Neutrophil (primary cell): ENCODE results near the gene RHBDD1.

Source experiments
- H3K27ac ChIP-seq: fragments of 200-600 bp; sonication (generic); 2 replicates; pipeline ENCODE4 v1.5.1; 2016; ENCODE audit warnings: mild to moderate bottlenecking, moderate library complexity
- H3K27me3 ChIP-seq: fragments of 200-600 bp; sonication (generic); 2 replicates; pipeline ENCODE4 v1.6.0; 2016; ENCODE audit warnings: mild to moderate bottlenecking
- H3K36me3 ChIP-seq: fragments of 200-600 bp; sonication (generic); 2 replicates; pipeline ENCODE4 v1.5.1; 2017
- H3K4me1 ChIP-seq, 2 experiments: fragments of 200-600 bp in 1 of 2; sonication (generic) in 1 of 2; 1 replicate in 1 of 2; 2 replicates in 1 of 2; pipeline versions ENCODE4 v1.5.1 to v1.6.1; 2013 to 2016; ENCODE audit warnings: low read depth in 1 of 2, low read length in 1 of 2, mild to moderate bottlenecking in 1 of 2, moderate library complexity in 1 of 2; ENCODE audit not compliant: control insufficient read depth in 1 of 2, insufficient read depth in 1 of 2
- H3K4me3 ChIP-seq, 2 experiments: fragments of 200-600 bp in 1 of 2; sonication (generic) in 1 of 2; 1 replicate in 1 of 2; 2 replicates in 1 of 2; pipeline ENCODE4 v1.5.1; 2013 to 2016; ENCODE audit warnings: low read depth in 1 of 2, low read length in 1 of 2, mild to moderate bottlenecking in 1 of 2, moderate library complexity in 1 of 2
- H3K9me3 ChIP-seq: fragments of 200-600 bp; sonication (generic); 2 replicates; pipeline ENCODE4 v1.5.1; 2016
- CTCF ChIP-seq: fragments of 200-600 bp; sonication (generic); IDR thresholded peaks from 2 replicates; pipeline ENCODE4 v1.5.1; 2016; ENCODE audit warnings: antibody characterized with exemption

RHBDD1 gene

DNA sequence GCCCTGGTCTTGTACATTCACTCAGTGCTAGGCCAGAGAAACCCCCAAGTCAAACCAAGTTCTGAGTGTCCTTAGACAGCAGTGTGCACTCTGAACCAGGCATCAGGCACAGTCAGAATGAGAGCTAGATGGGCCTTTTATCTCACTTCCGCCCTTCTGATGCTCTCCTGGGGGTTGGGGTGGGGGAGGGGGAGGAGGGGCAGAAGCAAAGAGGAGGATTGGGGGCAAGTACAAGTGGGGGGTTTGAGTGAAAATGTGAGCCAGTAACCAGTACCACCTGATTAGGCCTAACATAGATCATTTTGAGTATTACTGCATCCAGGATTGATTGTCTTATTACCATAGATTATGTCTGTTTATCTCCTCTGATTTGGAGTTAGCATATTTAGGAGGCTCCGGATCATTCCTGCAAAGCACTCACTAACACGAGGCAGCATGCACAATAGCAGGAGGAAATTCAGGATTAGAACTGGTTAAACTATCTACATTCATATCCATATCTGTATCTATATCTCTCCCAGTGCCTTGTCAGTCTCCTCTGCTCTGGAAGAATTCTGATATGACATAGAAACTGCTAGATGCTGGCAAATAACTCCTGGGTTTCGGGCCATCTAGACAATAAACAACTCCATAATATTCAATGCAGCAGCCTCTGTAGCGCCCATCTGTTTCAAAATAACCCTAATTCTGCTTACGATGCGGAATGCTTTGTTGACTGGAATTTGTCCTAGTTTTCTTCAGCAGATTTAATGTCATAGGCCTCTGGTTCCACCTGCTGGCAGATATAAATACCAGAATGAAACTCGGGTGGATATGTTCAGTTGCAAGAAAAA lies 149.1 kb downstream of the RHBDD1 start:
- no peaks in the 10 kb centered on the region for H3K36me3 ChIP-seq
- no peaks in the 10 kb centered on the region for H3K4me1 ChIP-seq
- H3K27me3 ChIP-seq = no peaks in the 10 kb centered on the region
- no peak for TF ChIP-seq CTCF
- H3K4me3 ChIP-seq = no peak overlapping the region
- no peak overlapping the region for H3K27ac ChIP-seq
- H3K9me3 ChIP-seq = no peaks in the 10 kb centered on the region

- Histone ChIP-seq H3K36me3 (no peaks in the 10 kb centered on the region), H3K4me3 (no peak overlapping the region), H3K27me3 (no peaks in the 10 kb centered on the region), H3K4me1 (no peaks in the 10 kb centered on the region), H3K9me3 (no peaks in the 10 kb centered on the region), H3K27ac (no peak overlapping the region)
- TF ChIP-seq CTCF = no peak
Observed at GRCh38 chr2:226985583-226985946, 149.7 kb downstream of the RHBDD1 start.

- no peak overlapping the region for H3K27ac ChIP-seq
- H3K36me3 ChIP-seq = peaks cover 10% of the 10 kb centered on the region
- TF ChIP-seq CTCF = no peak
- no peaks in the 10 kb centered on the region for H3K9me3 ChIP-seq
- no peaks in the 10 kb centered on the region for H3K27me3 ChIP-seq
- H3K4me1 ChIP-seq = no peaks in the 10 kb centered on the region
- no peak overlapping the region for H3K4me3 ChIP-seq
Observed at GRCh38 chr2:226991663-226992062, 155.8 kb downstream of the RHBDD1 start.

GRCh38 chr2:226993171-226993570 lies 157.3 kb downstream of the RHBDD1 start:
- Histone ChIP-seq H3K4me1 (no peaks in the 10 kb centered on the region), H3K36me3 (peaks cover 10% of the 10 kb centered on the region)

GRCh38 chr2:226994775-226995174 lies 158.9 kb downstream of the RHBDD1 start:
- TF ChIP-seq CTCF = no peak

More at GRCh38 chr2:226993171-226993570, 157.3 kb downstream of the RHBDD1 start:
- no peak for TF ChIP-seq CTCF
- Histone ChIP-seq H3K27me3 (no peaks in the 10 kb centered on the region), H3K9me3 (no peaks in the 10 kb centered on the region), H3K4me3 (no peak overlapping the region), H3K27ac (no peak overlapping the region)

More at GRCh38 chr2:226994775-226995174, 158.9 kb downstream of the RHBDD1 start:
- H3K27ac ChIP-seq = no peak overlapping the region
- no peaks in the 10 kb centered on the region for H3K27me3 ChIP-seq
- H3K36me3 ChIP-seq = peaks cover 10% of the 10 kb centered on the region
- H3K9me3 ChIP-seq = no peaks in the 10 kb centered on the region
- no peak overlapping the region for H3K4me3 ChIP-seq
- H3K4me1 ChIP-seq = no peaks in the 10 kb centered on the region
